ENCODE results near the gene BPIFB6.

DNA sequence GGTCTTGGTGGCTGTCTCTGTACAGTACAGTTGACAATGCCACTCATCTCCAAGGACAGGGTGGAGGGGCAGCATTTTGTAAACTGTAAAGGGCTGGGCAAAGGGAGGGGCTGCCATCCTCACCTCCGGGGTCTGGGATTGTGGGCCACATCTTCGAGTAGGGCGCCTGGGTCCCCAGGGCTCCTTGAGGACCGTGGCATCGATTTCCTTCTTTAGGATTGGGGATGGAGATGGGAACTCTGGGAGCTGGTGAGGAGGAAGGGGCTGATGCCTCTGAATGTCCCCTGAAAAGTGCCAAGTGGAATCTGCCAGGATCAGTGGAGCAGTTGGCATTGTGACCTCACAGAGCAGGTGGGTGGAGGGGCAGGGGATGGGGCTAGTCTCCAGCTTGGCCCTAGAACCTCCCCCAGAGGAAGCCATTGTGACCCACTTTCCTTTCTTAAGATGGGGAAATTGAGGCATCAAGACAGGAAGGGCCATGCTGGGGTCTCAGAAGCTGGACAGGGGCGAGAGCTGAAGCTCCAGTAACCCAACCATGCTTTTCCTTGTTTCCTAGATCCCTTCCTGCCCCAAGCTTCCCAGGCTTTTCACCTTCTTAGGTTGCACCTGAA, 27.2 kb upstream of the BPIFB6 start, which contains the start of gene SUN5:
- TF ChIP-seq, protein P1, sequence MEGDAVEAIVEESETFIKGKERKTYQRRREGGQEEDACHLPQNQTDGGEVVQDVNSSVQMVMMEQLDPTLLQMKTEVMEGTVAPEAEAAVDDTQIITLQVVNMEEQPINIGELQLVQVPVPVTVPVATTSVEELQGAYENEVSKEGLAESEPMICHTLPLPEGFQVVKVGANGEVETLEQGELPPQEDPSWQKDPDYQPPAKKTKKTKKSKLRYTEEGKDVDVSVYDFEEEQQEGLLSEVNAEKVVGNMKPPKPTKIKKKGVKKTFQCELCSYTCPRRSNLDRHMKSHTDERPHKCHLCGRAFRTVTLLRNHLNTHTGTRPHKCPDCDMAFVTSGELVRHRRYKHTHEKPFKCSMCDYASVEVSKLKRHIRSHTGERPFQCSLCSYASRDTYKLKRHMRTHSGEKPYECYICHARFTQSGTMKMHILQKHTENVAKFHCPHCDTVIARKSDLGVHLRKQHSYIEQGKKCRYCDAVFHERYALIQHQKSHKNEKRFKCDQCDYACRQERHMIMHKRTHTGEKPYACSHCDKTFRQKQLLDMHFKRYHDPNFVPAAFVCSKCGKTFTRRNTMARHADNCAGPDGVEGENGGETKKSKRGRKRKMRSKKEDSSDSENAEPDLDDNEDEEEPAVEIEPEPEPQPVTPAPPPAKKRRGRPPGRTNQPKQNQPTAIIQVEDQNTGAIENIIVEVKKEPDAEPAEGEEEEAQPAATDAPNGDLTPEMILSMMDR (IDR thresholded peaks at IDR 0.05; ENCODE audit: extremely low read depth in 1 of 2, insufficient read depth in 1 of 2, low read depth in 1 of 2, low read length in 2 of 2): no peak
- TF ChIP-seq EZH2 (IDR thresholded peaks at IDR 0.05; ENCODE audit: borderline replicate concordance, low read depth, low read length, severe bottlenecking) (no peak), POLR2A (IDR thresholded peaks at IDR 0.05; ENCODE audit: low read depth, low read length) (no peak), POLR2AphosphoS5 (IDR thresholded peaks at IDR 0.05; ENCODE audit: insufficient read depth, low read depth, low read length) (no peak), MYC (IDR thresholded peaks at IDR 0.05; ENCODE audit: low read depth, low read length) (no peak), GATA2 (IDR thresholded peaks at IDR 0.05; ENCODE audit: insufficient read depth, insufficient read length, low read depth, low read length) (no peak), JUN (IDR thresholded peaks at IDR 0.05; ENCODE audit: borderline replicate concordance, insufficient read depth, insufficient read length, low read depth) (no peak)

Data from endothelial cell of umbilical vein (primary cell).